ENCODE data around the gene GIGYF1. TPM values are rescaled to one million over a fixed set of nuclear protein-coding genes. Genes with fewer than 3 reads are reported as not detected.

GIGYF1 gene
- polyA plus RNA-seq, 6 donors from 2014 or later, result 0.69 to 2.9 (median 1.2) TPM

GRCh38 chr7:100687261-100687660 lies 6.8 kb downstream of the GIGYF1 start:
- Mint-ChIP-seq H3K4me1 (peaks cover 28 to 35% (median 31%) of the 10 kb centered on the region in 3 donors), H3K27me3 (no peaks in the 10 kb centered on the region), H3K4me3 (no peak overlapping the region), H3K9me3 (peaks cover 0 to 2% (median 0%) of the 10 kb centered on the region in 7 donors), H3K27ac (peak overlapping the region in 1 of 6 donors; percentile 42), H3K36me3 (no peaks in the 10 kb centered on the region)
- no peak for ATAC-seq (ENCODE audit: low read depth in 2 of 2)
- no peak for DNase-seq

GRCh38 chr7:100686822-100687211 lies 7.2 kb downstream of the GIGYF1 start:
- H3K4me3 Mint-ChIP-seq, result no peak overlapping the region
- no peak for ATAC-seq (ENCODE audit: low read depth in 2 of 2)
- H3K27ac Mint-ChIP-seq, result peak overlapping the region in 1 of 6 donors; percentile 60

DNA sequence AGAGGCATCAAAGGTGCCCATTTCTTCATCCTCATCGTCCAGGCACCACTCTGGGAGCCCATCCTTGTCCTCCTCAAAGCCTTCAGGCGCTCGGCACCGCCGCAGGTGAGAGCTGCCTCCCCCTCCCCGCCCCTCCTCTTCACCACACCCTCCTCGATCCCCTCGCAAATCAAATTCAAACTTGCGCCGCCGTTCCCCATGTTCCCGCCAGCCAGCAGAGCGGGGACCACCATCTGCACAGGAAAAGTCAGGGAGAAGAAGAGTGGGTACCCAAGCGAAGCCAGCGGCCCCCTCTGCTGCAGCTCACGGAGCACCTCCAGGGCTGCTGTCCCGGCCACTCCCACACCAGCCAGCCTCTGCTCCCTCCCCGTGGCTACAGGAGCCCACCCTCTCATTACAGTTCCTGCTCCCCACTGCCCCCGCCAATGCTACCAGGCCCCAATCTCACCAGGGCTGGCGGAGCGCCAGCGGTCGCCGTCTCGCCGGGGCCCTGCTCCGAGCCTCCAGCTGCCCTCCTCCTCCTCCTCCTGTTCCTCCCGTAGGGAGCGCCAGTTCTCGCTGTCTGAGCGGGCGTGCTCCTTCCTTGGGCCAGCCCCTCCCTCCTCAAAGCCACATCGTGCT lies 7.7 kb downstream of the GIGYF1 start:
- H3K4me3 Mint-ChIP-seq, result no peak overlapping the region
- DNase-seq (no peak), ATAC-seq (ENCODE audit: low read depth in 2 of 2) (no peak)
- H3K4me1 Mint-ChIP-seq, result peaks cover 19 to 26% (median 22%) of the 10 kb centered on the region in 3 donors
- no peaks in the 10 kb centered on the region for H3K36me3 Mint-ChIP-seq
- H3K9me3 Mint-ChIP-seq, result peaks cover 0 to 2% (median 0%) of the 10 kb centered on the region in 7 donors
- H3K27ac Mint-ChIP-seq, result peak overlapping the region in 2 of 6 donors; percentile 10 to 60
- no peaks in the 10 kb centered on the region for H3K27me3 Mint-ChIP-seq

More at GRCh38 chr7:100686822-100687211, 7.2 kb downstream of the GIGYF1 start:
- Mint-ChIP-seq H3K36me3 (no peaks in the 10 kb centered on the region), H3K9me3 (peaks cover 0 to 2% (median 0%) of the 10 kb centered on the region in 7 donors), H3K4me1 (peaks cover 23 to 30% (median 27%) of the 10 kb centered on the region in 3 donors), H3K27me3 (no peaks in the 10 kb centered on the region)
- DNase-seq, result no peak

DNA sequence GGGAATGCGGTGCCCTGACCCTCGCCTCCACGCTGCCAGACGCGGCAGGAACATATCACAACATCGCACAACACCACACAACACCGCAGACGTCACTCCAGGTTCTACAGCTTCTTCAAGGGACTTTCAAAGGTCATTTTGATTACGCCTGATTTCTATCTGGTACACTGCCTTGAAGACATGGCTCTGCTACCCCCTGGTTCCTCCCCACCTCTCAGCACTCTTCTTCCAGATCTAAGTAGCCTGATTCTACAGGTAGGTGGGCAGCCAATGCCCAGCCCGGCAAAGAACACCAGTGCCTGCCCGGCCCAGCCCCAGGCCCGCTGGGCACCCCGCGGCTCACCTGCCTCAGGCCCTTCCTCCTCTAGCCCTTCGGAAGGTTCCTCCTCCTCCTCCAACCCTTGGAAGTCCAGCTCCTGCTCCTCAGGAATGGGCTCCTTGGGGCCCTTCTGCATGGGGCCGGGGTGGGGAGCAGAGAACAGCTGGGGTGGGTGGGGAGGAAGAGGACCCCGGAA lies 8.4 kb downstream of the GIGYF1 start:
- no peaks in the 10 kb centered on the region for H3K36me3 Mint-ChIP-seq
- H3K27me3 Mint-ChIP-seq, result no peaks in the 10 kb centered on the region
- no peak overlapping the region for H3K4me3 Mint-ChIP-seq
- peak overlapping the region in 1 of 6 donors; percentile 31 for H3K27ac Mint-ChIP-seq
- H3K4me1 Mint-ChIP-seq, result peaks cover 19 to 22% (median 20%) of the 10 kb centered on the region in 3 donors
- ATAC-seq (ENCODE audit: low read depth in 2 of 2) (no peak), DNase-seq (no peak)
- H3K9me3 Mint-ChIP-seq, result peaks cover 0 to 2% (median 0%) of the 10 kb centered on the region in 7 donors

DNA sequence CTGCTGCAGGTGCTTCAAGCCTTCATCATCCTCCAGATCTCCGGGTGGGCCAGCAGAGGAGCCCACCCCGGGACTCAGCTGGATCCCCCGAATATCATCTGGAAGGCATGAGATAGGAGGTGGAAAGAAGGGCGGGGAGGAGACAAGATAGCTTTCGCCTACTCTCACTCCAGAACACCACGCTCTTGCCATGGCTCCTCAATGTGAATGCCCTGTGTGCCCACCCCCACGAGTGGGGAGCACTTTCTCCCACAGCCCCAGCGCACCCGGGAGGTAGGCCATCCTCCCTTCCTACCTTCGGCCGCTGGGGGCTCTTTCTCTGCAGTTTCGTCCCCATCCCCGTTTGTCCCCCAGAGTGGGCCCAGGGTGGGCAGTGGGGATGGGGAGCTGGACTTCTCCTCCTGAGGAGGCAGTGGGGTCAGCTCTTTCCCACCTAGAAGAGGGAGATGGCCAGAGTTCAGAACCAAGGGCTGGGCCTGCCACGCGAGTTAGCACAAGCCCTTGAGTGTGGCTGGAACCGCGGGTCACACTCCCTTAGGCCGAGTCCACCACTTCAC lies 8.9 kb downstream of the GIGYF1 start:
- peak overlapping the region in 2 of 6 donors; percentile 31 to 63 for H3K27ac Mint-ChIP-seq
- H3K27me3 Mint-ChIP-seq, result no peaks in the 10 kb centered on the region
- DNase-seq, result no peak
- H3K4me1 Mint-ChIP-seq, result peaks cover 16 to 22% (median 21%) of the 10 kb centered on the region in 3 donors
- no peak overlapping the region for H3K4me3 Mint-ChIP-seq
- no peak for ATAC-seq (ENCODE audit: low read depth in 2 of 2)
- H3K9me3 Mint-ChIP-seq, result peaks cover 0 to 2% (median 0%) of the 10 kb centered on the region in 7 donors
- H3K36me3 Mint-ChIP-seq, result no peaks in the 10 kb centered on the region

- Mint-ChIP-seq H3K36me3 (no peaks in the 10 kb centered on the region), H3K4me3 (no peak overlapping the region), H3K27me3 (no peaks in the 10 kb centered on the region), H3K4me1 (peaks cover 10 to 20% (median 15%) of the 10 kb centered on the region in 3 donors), H3K27ac (no peak overlapping the region), H3K9me3 (peaks cover 0 to under 1% (median 0%) of the 10 kb centered on the region in 7 donors)
- ATAC-seq (ENCODE audit: low read depth in 2 of 2) (no peak), DNase-seq (no peak)
These were observed 9.5 kb downstream of the GIGYF1 start for GRCh38 chr7:100684534-100685042.

DNA sequence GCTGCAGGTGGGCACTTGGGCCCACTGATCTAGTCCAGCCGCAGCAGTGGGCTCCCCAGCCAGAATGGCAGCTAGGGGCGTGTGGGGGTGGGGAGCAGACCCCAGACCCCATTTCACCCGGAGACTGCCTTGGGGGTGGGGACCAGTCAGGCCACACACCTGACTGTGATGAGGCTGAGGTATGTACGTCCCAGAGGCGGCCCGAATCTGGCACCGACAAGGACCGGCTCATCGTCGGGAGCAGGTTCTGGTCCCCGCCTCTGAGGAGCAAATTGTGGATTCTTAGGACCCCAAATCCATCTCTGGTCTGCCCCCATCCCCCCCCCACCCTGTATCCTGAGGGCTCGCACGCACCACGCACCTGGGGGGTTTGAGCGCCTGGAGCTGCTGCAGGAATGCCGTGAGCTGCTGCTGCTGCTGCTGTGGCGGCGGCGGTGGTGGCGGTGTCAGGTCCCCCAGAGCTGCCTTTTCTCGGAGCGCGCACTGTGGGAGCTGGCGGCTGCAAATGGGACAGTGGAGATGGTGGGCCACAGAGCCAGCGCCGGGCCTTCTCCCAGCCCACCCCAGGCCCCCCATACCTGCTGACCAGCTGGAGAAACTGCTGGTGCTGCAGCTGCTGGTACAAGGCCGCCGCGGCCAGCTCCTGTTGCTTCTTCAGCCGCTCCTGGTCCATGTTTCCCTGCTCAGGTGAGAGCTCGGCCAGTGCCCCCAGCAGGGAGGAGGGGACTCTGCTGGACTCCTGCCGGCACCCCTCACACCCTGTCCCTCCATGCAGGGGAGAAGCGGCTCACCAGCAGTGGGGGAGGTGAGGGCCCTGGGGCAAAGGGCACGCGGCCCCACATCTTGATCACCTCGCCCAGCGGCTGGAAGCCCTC lies 10.2 kb downstream of the GIGYF1 start:
- peaks cover 3 to 17% (median 8%) of the 10 kb centered on the region in 3 donors for H3K4me1 Mint-ChIP-seq
- ATAC-seq (ENCODE audit: low read depth in 2 of 2), result no peak
- H3K36me3 Mint-ChIP-seq, result no peaks in the 10 kb centered on the region
- no peaks in the 10 kb centered on the region for H3K9me3 Mint-ChIP-seq
- DNase-seq, result no peak
- H3K4me3 Mint-ChIP-seq, result no peak overlapping the region
- no peaks in the 10 kb centered on the region for H3K27me3 Mint-ChIP-seq
- H3K27ac Mint-ChIP-seq, result peak overlapping the region in 1 of 6 donors; percentile 69

DNA sequence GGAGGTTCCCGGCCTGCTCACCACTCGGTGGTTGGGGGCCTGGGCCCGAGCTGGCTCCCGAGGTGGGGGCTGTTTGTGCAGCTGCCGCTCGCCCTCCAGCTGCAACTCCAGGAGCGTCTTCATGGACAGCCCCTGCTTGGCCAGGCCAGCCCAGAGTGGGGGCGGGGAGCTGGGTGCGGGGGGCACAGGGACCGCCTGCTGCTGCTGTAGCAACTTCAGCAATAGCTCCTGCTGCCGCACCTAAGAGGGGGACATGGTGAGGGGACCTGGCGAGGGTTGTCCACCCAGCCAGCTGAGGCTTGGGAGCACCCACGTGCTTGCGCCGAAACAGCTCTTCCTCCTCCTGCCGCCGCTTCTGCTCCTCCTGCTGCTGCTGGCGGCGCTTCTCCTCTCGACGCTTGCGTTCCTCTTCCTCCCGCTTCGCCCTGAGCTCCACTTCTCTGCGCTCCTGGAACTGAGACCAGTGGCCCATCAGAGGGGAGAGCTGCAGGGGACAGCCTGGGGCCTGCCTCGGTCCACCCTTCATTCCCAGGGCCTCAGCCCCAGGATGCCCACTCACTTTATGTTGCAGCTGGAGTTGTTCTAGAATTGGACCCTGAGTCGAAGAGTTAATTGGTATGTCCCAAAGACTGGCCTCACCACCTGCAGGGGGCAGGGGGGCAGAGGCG lies 10.9 kb downstream of the GIGYF1 start:
- Mint-ChIP-seq H3K4me1 (peaks cover 4 to 12% (median 7%) of the 10 kb centered on the region in 3 donors), H3K9me3 (no peaks in the 10 kb centered on the region), H3K4me3 (no peak overlapping the region), H3K27me3 (no peaks in the 10 kb centered on the region), H3K27ac (peak overlapping the region in 1 of 6 donors; percentile 69), H3K36me3 (no peaks in the 10 kb centered on the region)
- DNase-seq (no peak), ATAC-seq (ENCODE audit: low read depth in 2 of 2) (no peak)

DNA sequence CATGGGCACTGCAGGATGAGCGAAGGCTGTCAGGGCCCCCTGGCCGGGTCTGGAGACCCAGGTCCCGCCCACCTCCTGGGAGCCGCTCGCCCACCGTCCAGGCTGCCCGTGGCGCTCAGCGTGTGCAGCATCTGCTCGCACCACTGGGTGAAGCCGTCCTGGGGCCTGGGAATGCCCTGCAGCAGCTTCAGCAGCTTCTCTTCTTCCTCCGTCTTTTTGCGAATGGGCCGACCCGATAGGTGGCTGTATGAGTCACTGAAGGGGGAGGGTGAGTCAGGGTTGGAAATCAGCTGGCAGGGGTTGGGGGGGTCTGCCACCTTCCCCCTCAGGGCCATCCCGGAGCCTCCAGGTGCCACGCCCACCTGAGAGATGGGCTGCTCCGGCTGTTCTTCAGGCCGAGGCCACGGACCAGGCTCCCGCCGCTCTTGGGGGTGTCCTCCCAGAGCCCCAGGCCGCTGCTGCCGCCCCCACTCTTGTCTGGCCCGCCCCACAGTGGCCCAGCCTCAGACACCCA lies 11.8 kb downstream of the GIGYF1 start:
- Mint-ChIP-seq H3K4me1 (peaks cover 4 to 16% (median 10%) of the 10 kb centered on the region in 3 donors), H3K27ac (no peak overlapping the region), H3K9me3 (no peaks in the 10 kb centered on the region), H3K4me3 (no peak overlapping the region), H3K36me3 (no peaks in the 10 kb centered on the region), H3K27me3 (no peaks in the 10 kb centered on the region)
- ATAC-seq (ENCODE audit: low read depth in 2 of 2) (no peak), DNase-seq (no peak)

- DNase-seq (no peak), ATAC-seq (ENCODE audit: low read depth in 2 of 2) (no peak)
- H3K36me3 Mint-ChIP-seq, result no peaks in the 10 kb centered on the region
- H3K4me1 Mint-ChIP-seq, result peaks cover 8 to 13% (median 12%) of the 10 kb centered on the region in 3 donors
- no peaks in the 10 kb centered on the region for H3K27me3 Mint-ChIP-seq
- H3K4me3 Mint-ChIP-seq, result no peak overlapping the region
- no peaks in the 10 kb centered on the region for H3K9me3 Mint-ChIP-seq
- peak overlapping the region in 1 of 6 donors; percentile 32 for H3K27ac Mint-ChIP-seq
These were observed 12.4 kb downstream of the GIGYF1 start for GRCh38 chr7:100681491-100682227.

DNA sequence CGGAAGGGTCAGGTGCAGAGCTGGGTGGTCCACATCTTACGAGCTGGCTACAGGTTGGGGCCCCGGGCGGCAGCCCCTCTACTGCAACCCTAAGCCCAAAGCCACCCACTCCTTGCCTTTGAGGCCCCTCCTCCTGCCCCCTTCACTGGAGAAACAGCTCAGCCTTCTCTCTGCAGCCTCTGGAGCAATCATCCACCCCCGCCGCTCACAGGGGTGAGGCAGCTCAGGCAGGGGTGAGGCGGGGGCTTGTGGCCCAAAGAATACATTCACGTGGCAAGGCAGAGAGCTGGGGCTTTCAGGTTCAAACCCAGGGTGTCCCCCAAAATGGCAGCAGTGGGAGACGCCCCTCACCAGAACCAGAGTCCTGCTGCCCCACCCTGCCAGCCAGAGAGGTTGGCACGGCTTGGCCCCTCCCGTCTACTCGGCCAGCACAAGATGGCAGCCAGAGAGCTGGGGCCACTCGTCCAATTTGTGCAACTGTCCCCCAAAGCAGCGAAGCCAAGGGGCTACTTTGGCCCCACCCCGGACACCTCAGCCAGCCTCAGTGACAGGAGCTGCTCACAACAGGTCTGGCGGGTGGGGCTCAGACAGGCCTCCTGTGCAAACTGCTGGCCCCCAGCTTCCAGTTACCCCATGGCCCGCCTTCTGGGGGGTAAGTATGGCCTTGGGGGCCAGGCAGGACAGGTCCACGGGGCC lies 13.3 kb downstream of the GIGYF1 start:
- H3K4me1 Mint-ChIP-seq, result peaks cover 12 to 18% (median 16%) of the 10 kb centered on the region in 3 donors
- H3K27ac Mint-ChIP-seq, result peak overlapping the region in 4 of 6 donors; percentile 57 to 80 (median 70)
- no peaks in the 10 kb centered on the region for H3K36me3 Mint-ChIP-seq
- ATAC-seq (ENCODE audit: low read depth in 2 of 2) (no peak), DNase-seq (no peak)
- no peaks in the 10 kb centered on the region for H3K27me3 Mint-ChIP-seq
- no peak overlapping the region for H3K4me3 Mint-ChIP-seq
- no peaks in the 10 kb centered on the region for H3K9me3 Mint-ChIP-seq

Data from naive B cell (primary cell).